OCI-LY3 (cell line): ENCODE measurements around the gene WWP2.

Source experiments
- CTCF ChIP-seq: fragments of 200-600, 300-600 bp; sonication (generic); IDR thresholded peaks from 2 replicates; pipeline ENCODE4 v1.5.1; 2014; ENCODE audit warnings: antibody characterized with exemption, low read length, low read depth
- EZH2phosphoT487 ChIP-seq: fragments of 200-600 bp; shearing (Covaris generic); IDR thresholded peaks from 2 replicates; pipeline ENCODE4 v1.6.1; 2018; ENCODE audit warnings: antibody characterized with exemption, mixed run types, low read depth

GRCh38 chr16:69885722-69886121 is 123.6 kb downstream of the WWP2 start:
- no peak for TF ChIP-seq CTCF
- no peak for TF ChIP-seq EZH2phosphoT487
